Ovary (tissue), 3 donors: Measurements from ENCODE around the gene MAGI1.

Experiments used
- POLR2A ChIP-seq: fragments of 450-650 bp; IDR thresholded peaks from one replicate; pipeline ENCODE4 v1.6.1; 2017; ENCODE audit warnings: antibody characterized with exemption, mild to moderate bottlenecking, moderate library complexity
- TF ChIP-seq, protein P1 (sequence below), 3 donors: fragments of 450-650 bp in 2 of 3; fragments of 200-600 bp in 1 of 3; IDR thresholded peaks; one replicate each; pipeline versions ENCODE4 v1.5.1 to v1.8.0; 2016 to 2022; ENCODE audit warnings: antibody characterized with exemption in 3 of 3, mild to moderate bottlenecking in 1 of 3
- donor health status: DM: no; HTN: no; CAD: no.

GRCh38 chr3:65497236-65497635 lies 541.5 kb downstream of the MAGI1 start:
- no peak for TF ChIP-seq POLR2A
- TF ChIP-seq, protein P1, sequence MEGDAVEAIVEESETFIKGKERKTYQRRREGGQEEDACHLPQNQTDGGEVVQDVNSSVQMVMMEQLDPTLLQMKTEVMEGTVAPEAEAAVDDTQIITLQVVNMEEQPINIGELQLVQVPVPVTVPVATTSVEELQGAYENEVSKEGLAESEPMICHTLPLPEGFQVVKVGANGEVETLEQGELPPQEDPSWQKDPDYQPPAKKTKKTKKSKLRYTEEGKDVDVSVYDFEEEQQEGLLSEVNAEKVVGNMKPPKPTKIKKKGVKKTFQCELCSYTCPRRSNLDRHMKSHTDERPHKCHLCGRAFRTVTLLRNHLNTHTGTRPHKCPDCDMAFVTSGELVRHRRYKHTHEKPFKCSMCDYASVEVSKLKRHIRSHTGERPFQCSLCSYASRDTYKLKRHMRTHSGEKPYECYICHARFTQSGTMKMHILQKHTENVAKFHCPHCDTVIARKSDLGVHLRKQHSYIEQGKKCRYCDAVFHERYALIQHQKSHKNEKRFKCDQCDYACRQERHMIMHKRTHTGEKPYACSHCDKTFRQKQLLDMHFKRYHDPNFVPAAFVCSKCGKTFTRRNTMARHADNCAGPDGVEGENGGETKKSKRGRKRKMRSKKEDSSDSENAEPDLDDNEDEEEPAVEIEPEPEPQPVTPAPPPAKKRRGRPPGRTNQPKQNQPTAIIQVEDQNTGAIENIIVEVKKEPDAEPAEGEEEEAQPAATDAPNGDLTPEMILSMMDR (IDR thresholded peaks at IDR 0.05): no peak
